Right renal pelvis (tissue), 4 donors: ENCODE measurements around the gene RTP3. TPM values are rescaled to one million over a fixed set of nuclear protein-coding genes. Genes with fewer than 3 reads are reported as not detected.
"Not testable (repeated sequence)": the region's sequence is repeated elsewhere in the genome, so short reads cannot be mapped to it uniquely, and the experiment has no call there.

Experiments used
- DNase-seq, 4 donors: peaks; one replicate each; pipeline ENCODE4 v3.0.0-alpha.2; 2013; ENCODE audit warnings: low read depth in 4 of 4, low spot score in 3 of 4, missing footprints in 1 of 4
- polyA plus RNA-seq, 4 donors: library from polyadenylated mRNA; unstranded; fragments of 120-200 nt; gene quantifications; one replicate each; pipeline ENCODE4 v1.2.1, GENCODE V29; 2013; ENCODE audit not compliant: insufficient read length in 4 of 4

Gene RTP3
- polyA plus RNA-seq, 4 donors: not detected

GRCh38 chr3:46542801-46543201, 45.0 kb downstream of the RTP3 start:
- no peak for DNase-seq

- no peak for DNase-seq
Measured at GRCh38 chr3:46544771-46545503, 47.2 kb downstream of the RTP3 start.

GRCh38 chr3:46545818-46546630, 48.2 kb downstream of the RTP3 start:
- DNase-seq: no peak

GRCh38 chr3:46546896-46547440, 49.2 kb downstream of the RTP3 start:
- no peak for DNase-seq

- not testable (repeated sequence) for DNase-seq
Measured at GRCh38 chr3:46548611-46549010, 50.8 kb downstream of the RTP3 start.

- no peak for DNase-seq
Measured at GRCh38 chr3:46549408-46549904, 51.7 kb downstream of the RTP3 start.

GRCh38 chr3:46549989-46550388, 52.2 kb downstream of the RTP3 start:
- DNase-seq: no peak

Other genes with a start within 250 kb of the RTP3 start
- gene CCR2, start 143.9 kb upstream of the RTP3 start, polyA plus RNA-seq: 1 to 10 TPM in 3 of 4 donors, under 1 TPM in 1; 0.58 to 2.1 (median 1.8) TPM
- under 1 TPM; 0.16 to 0.68 (median 0.45) TPM for gene CCR5, start 127.0 kb upstream of the RTP3 start, polyA plus RNA-seq
- gene CCRL2, start 90.7 kb upstream of the RTP3 start, polyA plus RNA-seq: 1 to 10 TPM in 3 of 4 donors, under 1 TPM in 1; 1.00 to 1.2 (median 1.1) TPM
- 1 to 10 TPM; 2.1 to 3.4 (median 3.1) TPM for gene LTF, start 33.1 kb upstream of the RTP3 start, polyA plus RNA-seq
- gene LRRC2, start 68.3 kb downstream of the RTP3 start, polyA plus RNA-seq: 1 to 10 TPM; 1.9 to 3.1 (median 2.6) TPM
- under 1 TPM in 3 of 4 donors, not detected in 1; 0.08 to 0.26 (median 0.17) TPM for gene FAM240A, start 114.5 kb downstream of the RTP3 start, polyA plus RNA-seq
- gene ALS2CL, start 195.7 kb downstream of the RTP3 start, polyA plus RNA-seq: 10 to 100 TPM in 3 of 4 donors, 1 to 10 TPM in 1; 9.0 to 16.5 (median 11.7) TPM
- 1 to 10 TPM; 1.1 to 1.3 (median 1.3) TPM for gene TMIE, start 203.4 kb downstream of the RTP3 start, polyA plus RNA-seq
- 1 to 10 TPM; 1.8 to 3.2 (median 2.3) TPM for gene PRSS50, start 219.9 kb downstream of the RTP3 start, polyA plus RNA-seq